ENCODE data around the gene PAN3. TPM values are rescaled to one million over a fixed set of nuclear protein-coding genes. Genes with fewer than 3 reads are reported as not detected.
A peak's percentile ranks its signal among the peaks of the same experiment; 100 is the strongest.
"Not testable (repeated sequence)": the region's sequence is repeated elsewhere in the genome, so short reads cannot be mapped to it uniquely, and the experiment has no call there.

Gene PAN3, protein sequence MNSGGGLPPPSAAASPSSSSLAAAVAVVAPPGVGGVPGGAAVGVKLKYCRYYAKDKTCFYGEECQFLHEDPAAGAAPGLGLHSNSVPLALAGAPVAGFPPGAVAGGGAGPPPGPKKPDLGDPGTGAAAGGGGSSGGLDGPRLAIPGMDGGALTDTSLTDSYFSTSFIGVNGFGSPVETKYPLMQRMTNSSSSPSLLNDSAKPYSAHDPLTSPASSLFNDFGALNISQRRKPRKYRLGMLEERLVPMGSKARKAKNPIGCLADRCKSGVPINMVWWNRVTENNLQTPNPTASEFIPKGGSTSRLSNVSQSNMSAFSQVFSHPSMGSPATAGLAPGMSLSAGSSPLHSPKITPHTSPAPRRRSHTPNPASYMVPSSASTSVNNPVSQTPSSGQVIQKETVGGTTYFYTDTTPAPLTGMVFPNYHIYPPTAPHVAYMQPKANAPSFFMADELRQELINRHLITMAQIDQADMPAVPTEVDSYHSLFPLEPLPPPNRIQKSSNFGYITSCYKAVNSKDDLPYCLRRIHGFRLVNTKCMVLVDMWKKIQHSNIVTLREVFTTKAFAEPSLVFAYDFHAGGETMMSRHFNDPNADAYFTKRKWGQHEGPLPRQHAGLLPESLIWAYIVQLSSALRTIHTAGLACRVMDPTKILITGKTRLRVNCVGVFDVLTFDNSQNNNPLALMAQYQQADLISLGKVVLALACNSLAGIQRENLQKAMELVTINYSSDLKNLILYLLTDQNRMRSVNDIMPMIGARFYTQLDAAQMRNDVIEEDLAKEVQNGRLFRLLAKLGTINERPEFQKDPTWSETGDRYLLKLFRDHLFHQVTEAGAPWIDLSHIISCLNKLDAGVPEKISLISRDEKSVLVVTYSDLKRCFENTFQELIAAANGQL
- 12.7 TPM for total RNA-seq
- long read RNA-seq, partial matches to known transcripts = 2 of 8 reads
- long read RNA-seq, other reads (novel, unspliced or antisense) = 6 of 8 reads

GRCh38 chr13:28138012-28138755 lies at the start of gene PAN3:
PAN3 (plus strand) TSS chr13:28138545; CDS start chr13:28138658, 113 bp downstream.
- DNase-seq (ENCODE audit: low spot score) = peak; percentile 97
- intact Hi-C loops (cut with DNase I) = no loop called here

GRCh38 chr13:28089065-28089464 lies 49.3 kb upstream of the PAN3 start:
- no peak for DNase-seq (ENCODE audit: low spot score)
- intact Hi-C loops (cut with DNase I) = no loop called here

GRCh38 chr13:28092431-28092830 lies 45.9 kb upstream of the PAN3 start:
- no peak for DNase-seq (ENCODE audit: low spot score)
- intact Hi-C loops (cut with DNase I) = no loop called here

- no peak for DNase-seq (ENCODE audit: low spot score)
- intact Hi-C loops (cut with DNase I) = no loop called here
Measured at GRCh38 chr13:28093881-28094280, 44.5 kb upstream of the PAN3 start.

- intact Hi-C loops (cut with DNase I) = no loop called here
- DNase-seq (ENCODE audit: low spot score) = no peak
Measured at GRCh38 chr13:28094306-28094705, 44.0 kb upstream of the PAN3 start.

DNA sequence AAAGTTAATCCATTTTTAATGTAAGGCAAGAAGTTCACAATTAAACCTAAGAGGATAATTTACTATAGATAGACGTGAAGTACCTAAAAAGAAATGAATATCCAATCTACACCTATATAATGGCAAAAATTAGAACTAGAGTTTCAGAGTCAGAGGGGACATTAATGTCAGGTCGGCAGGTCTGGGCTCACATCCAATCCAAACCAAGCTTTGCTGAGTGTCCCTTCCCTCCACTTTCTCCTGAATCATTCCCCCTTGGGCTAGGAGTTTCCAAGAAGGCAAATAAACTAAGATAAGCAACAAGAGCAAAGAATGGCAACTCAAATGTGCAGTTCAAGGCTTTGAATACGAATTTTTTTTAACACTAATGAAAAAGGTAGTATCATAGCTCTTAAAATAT lies 40.8 kb upstream of the PAN3 start:
- intact Hi-C loops (cut with DNase I) = no loop called here
- DNase-seq (ENCODE audit: low spot score) = no peak

- intact Hi-C loops (cut with DNase I) = no loop called here
- no peak for DNase-seq (ENCODE audit: low spot score)
Measured at GRCh38 chr13:28099396-28100149, 38.8 kb upstream of the PAN3 start.

- DNase-seq (ENCODE audit: low spot score) = no peak
- intact Hi-C loops (cut with DNase I) = no loop called here
Measured at GRCh38 chr13:28100150-28101121, 37.9 kb upstream of the PAN3 start, which contains the start of gene FLT3. FLT3 (minus strand) TSS chr13:28100576; CDS start chr13:28100510, 66 bp downstream.

DNA sequence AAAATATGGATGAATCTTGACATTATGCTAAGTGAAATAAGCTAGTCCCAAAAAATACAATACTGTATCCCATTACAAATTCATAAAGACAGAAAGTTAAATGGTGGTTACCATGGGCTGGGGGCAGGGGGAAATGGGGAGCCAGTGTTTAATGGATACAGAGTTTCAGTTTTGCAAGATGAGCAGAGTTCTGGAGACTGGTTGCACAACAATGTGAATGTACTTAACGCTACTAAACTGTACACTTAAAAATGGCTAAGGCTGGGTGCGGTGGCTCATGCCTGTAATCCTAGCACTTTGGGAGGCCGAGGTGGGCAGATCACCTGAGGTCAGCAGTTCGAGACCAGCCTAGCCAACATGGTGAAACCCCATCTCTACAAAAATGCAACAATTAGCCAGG lies 36.5 kb upstream of the PAN3 start:
- intact Hi-C loops (cut with DNase I) = not testable (repeated sequence)

DNA sequence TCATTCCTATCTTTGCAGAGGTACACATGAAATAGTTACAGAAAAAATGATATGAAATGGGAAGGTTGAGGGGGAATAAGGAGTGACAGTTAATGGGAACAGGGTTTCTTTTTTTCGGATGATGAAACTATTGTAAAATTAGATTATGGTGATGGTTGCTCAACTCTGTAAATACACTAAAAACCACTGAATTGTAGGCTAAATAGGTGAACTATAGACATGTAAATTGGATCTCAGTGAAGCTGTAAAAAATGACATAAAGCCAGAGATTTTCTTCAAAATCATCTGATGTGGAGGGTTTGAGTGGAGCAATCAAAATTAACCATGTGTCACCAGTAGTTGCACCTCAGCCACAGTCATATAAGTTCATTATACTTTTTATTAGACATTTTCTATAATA lies 31.4 kb upstream of the PAN3 start:
- no peak for DNase-seq (ENCODE audit: low spot score)
- intact Hi-C loops (cut with DNase I) = no loop called here

More for the DNA sequence above, 36.5 kb upstream of the PAN3 start:
- not testable (repeated sequence) for DNase-seq (ENCODE audit: low spot score)

DNA sequence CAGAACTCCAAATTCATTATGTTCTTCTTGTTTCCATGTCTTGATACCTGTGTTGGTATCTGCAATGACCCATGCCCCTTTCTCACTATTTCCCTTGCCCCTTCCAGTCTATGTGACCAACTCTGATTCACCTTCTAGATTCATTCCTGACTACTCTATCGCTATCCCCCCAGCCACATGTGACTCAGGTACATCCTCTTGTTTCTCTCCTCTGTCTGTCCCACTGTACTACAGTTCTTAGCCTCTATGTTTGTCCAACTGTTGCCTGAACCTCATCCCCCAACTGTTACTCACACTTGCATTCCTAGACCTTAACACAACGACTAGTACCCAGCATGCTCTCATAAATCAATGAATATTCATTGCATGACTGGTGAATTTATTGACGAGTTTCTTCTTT lies 27.9 kb upstream of the PAN3 start:
- intact Hi-C loops (cut with DNase I) = no loop called here
- no peak for DNase-seq (ENCODE audit: low spot score)

DNA sequence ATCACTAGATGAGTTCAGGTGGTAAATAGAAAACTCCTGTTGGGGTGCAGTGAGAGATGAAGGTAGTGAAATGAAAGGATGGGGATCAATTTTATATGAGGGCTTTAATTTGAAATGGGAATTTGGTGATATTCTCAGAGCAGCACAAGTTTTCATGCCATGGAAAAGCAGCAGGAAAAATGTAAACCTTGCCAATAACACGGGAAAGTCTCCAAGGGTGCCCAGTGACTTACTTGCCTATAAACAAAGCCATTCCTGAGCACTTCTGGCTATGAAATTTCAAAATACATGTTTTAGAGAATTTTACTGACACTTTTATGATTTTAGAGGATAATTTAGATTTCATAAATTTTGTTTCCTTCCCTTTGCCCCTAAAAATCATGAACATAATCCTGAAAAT lies 21.6 kb upstream of the PAN3 start:
- no peak for DNase-seq (ENCODE audit: low spot score)
- intact Hi-C loops (cut with DNase I) = no loop called here

DNA sequence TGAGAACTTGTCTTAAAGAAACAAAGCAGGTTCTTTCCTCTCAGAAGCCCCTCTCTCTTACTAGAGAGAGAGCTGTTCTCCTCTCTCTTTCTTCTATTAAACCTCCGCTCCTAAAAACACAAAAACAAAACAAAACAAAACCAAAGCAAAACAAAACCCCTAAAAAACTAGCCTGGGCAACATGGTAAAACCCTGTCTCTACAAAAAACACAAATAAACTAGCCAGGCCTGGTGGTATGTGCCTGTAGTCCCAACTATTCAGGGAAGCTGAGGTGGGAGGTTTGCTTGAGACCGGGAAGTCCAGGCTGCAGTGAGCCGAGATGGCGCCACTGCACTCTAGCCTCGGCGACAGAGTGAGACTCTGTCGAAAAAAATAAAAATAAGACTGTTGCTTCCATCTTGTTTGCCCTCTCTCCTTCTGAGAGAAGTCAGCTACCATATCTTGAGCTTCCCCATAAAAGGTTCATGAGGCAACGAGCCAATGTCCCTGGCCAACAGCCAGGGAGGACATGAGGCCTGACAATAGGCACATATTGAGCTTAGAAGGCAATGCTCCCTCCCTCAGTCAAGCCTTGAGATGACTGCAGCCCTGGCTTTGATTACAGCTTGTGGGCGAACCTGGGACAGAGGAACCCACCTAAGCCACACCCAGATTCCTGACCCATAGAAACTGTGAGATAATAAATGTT lies 20.5 kb upstream of the PAN3 start:
- DNase-seq (ENCODE audit: low spot score) = no peak
- intact Hi-C loops (cut with DNase I) = no loop called here

GRCh38 chr13:28120317-28120716 lies 18.0 kb upstream of the PAN3 start:
- DNase-seq (ENCODE audit: low spot score) = no peak
- intact Hi-C loops (cut with DNase I) = no loop called here

GRCh38 chr13:28121224-28121623 lies 17.1 kb upstream of the PAN3 start:
- no peak for DNase-seq (ENCODE audit: low spot score)
- intact Hi-C loops (cut with DNase I) = no loop called here

- intact Hi-C loops (cut with DNase I) = no loop called here
- DNase-seq (ENCODE audit: low spot score) = no peak
Measured at GRCh38 chr13:28128030-28128429, 10.3 kb upstream of the PAN3 start.

GRCh38 chr13:28128926-28129325 lies 9.4 kb upstream of the PAN3 start:
- intact Hi-C loops (cut with DNase I) = no loop called here
- no peak for DNase-seq (ENCODE audit: low spot score)

All from cardiac septum (tissue), 1 donor.